H1 (cell line): Measurements from ENCODE around the gene ASTL. TPM values are rescaled to one million over a fixed set of nuclear protein-coding genes. Genes with fewer than 3 reads are reported as not detected.

Experiments used
- BACH1 ChIP-seq: IDR thresholded peaks from 2 replicates; pipeline ENCODE4 v1.6.1; 2012; ENCODE audit warnings: low read length, improper control_type of control experiment
- EP300 ChIP-seq, 2 experiments: IDR thresholded peaks; 1 replicate in 1 of 2; 2 replicates in 1 of 2; pipeline ENCODE4 v1.6.1; 2011 to 2012; ENCODE audit warnings: low read depth in 2 of 2, low read length in 2 of 2, mild to moderate bottlenecking in 2 of 2, borderline replicate concordance in 1 of 2, inconsistent platforms in 1 of 2, moderate library complexity in 1 of 2
- TEAD4 ChIP-seq: IDR thresholded peaks from 2 replicates; pipeline ENCODE4 v1.6.1; 2012; ENCODE audit warnings: low read depth, low read length, inconsistent platforms, mixed read lengths
- polyA plus RNA-seq, 7 experiments: library from polyadenylated mRNA; depleted of rRNA in 3 of 7; stranded (reverse) in 5 of 7; unstranded in 2 of 7; fragments of >200 nt in 5 of 7; fragments of 200-250 nt in 2 of 7; gene quantifications; 1 replicate in 5 of 7; 2 replicates in 1 of 7; 4 replicates in 1 of 7; pipeline versions ENCODE4 v1.2.1 to v1.2.3, GENCODE V29; 2011 to 2013; ENCODE audit warnings: missing spikeins in 2 of 7, mixed read lengths in 2 of 7
- total RNA-seq: library from RNA; stranded (reverse); fragmentation: NEBNext Ultra II Directional; extraction: Animal tissue kit (Norgen Biotek cat#: 25700); gene quantifications from 2 replicates; pipeline ENCODE4 v1.2.1, GENCODE V29; 2021

The ASTL gene
- total and polyA plus RNA-seq, 2 of the 8 experiments (the other 6 are each of a cell fraction or from before 2014, with no cell fraction given): 0.60 to 1.4 TPM

DNA sequence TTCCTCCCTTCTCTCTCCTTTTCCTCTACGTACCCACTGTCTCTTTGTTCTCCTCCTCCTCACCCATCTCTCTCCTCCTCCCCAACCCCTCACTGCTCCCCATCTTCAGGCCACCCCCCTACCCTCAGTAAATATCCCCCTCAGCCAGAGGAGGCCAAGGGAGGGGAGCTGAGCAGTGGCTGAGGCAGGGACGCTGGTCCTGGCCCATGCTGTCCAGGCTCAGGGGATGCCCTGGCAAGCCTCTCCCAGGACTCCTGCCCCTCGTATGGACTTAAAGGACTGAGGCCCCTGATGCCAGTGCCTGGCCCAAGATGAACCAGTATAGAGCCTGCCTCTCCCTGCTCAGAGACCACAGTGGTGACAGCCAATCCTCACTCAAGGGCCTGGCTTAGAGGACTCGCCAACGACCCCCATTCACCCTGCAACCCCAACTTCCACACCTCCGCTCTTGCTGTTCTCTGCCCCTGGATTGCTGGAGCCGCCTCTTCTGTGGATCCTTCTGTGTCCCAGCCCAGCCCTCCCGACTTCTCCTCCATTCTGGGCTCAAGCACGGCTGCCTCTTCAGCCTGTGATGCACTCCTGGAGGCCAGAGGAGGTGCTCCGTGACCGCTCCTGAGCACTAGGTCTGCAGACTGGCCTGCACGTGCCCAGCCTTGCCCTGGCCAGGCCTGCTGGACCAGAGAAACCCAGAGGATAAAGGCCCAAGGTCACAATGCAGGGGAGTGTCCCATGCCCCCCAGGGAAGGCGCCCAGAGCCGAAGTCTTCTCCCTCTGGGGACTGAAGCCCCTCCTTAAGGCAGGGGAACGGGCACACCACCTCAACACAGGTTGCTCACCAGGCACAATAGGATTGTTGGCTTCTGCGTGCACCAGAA is 16.4 kb upstream of the ASTL start (continued):
- no peak for TF ChIP-seq BACH1
- no peak for TF ChIP-seq TEAD4
- TF ChIP-seq EP300 (IDR thresholded peaks at IDR 0.05; ENCODE audit: borderline replicate concordance in 1 of 2, low read depth in 2 of 2, low read length in 2 of 2): no peak
